ENCODE measurements around the gene LATS1.
"Not testable (repeated sequence)": the region's sequence is repeated elsewhere in the genome, so short reads cannot be mapped to it uniquely, and the experiment has no call there.

Gene LATS1

DNA sequence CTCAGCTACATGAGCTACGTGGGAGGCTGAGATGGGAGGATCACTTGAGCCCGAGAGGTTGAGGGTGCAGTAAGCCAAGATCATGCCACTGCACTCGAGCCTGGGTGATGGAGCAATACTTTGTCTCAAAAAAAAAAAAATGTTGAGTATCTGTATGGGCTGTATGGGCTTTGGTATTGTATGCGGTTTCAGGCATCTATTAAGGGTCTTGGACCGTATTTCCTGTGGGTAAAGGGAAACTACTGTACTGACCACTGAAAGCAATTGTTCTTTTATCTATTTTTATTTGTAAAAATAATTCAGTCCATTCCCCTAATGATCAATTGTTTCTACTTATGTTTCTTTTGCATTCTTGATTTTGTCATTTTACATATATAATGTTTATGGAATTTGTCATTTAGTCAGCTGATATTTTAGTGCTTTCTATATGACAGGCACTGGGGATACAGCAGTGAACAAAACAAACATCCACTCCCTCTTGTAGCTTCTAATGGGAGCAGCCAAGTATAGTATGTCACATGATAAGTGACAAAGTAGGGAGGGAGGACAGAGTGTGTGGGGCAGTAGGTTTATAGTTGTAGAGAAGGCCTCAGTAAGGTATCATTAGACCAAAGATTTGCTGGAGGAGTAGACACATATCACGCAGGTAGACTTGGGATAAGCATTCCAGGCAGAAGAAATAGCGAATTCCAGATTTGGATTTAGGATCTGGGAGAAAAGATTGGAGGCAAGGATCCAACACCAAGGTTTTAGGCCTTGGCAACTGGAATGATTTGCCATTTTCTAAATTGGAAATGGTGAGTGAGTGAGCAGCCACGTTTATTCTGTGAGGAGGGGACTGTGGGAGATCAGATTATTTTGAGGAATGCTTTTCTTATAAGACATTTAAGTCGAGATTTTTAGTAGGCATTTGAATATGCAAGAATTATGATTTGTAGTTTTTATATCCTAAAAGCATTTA is 37.7 kb upstream of the LATS1 start:
- CTCF ChIA-PET: interaction anchor here (0.5 kb wide), 1 partner anchor 1155 kb away, joined by 3 read pairs; no protein-coding TSS in a partner anchor
- TF ChIP-seq, protein P1, sequence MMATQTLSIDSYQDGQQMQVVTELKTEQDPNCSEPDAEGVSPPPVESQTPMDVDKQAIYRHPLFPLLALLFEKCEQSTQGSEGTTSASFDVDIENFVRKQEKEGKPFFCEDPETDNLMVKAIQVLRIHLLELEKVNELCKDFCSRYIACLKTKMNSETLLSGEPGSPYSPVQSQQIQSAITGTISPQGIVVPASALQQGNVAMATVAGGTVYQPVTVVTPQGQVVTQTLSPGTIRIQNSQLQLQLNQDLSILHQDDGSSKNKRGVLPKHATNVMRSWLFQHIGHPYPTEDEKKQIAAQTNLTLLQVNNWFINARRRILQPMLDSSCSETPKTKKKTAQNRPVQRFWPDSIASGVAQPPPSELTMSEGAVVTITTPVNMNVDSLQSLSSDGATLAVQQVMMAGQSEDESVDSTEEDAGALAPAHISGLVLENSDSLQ (IDR thresholded peaks at IDR 0.05): no peak
- TF ChIP-seq NFRKB (IDR thresholded peaks at IDR 0.05) (no peak), TARDBP (IDR thresholded peaks at IDR 0.05) (no peak), HDGF (IDR thresholded peaks at IDR 0.05; ENCODE audit: borderline replicate concordance) (no peak), FOXK2 (IDR thresholded peaks at IDR 0.05) (no peak), FOXA1 (IDR thresholded peaks at IDR 0.05) (no peak), CTBP1 (IDR thresholded peaks at IDR 0.05; ENCODE audit: borderline replicate concordance) (no peak), LEF1 (IDR thresholded peaks at IDR 0.05; ENCODE audit: borderline replicate concordance) (no peak), ELF4 (IDR thresholded peaks at IDR 0.05) (no peak), BHLHE40 (IDR thresholded peaks at IDR 0.05; ENCODE audit: borderline replicate concordance) (no peak), SUZ12 (IDR thresholded peaks at IDR 0.05) (no peak), ZNF384 (IDR thresholded peaks at IDR 0.05) (no peak), SP1 (IDR thresholded peaks at IDR 0.05) (no peak), L3MBTL2 (conservative IDR thresholded peaks at IDR 0.05) (no peak), ARNT (IDR thresholded peaks at IDR 0.05) (no peak), FOXM1 (IDR thresholded peaks at IDR 0.05; ENCODE audit: borderline replicate concordance) (no peak)
- DNase-seq (ENCODE audit: extremely low spot score): no peak
- POLR2A ChIA-PET: no interaction called here

DNA sequence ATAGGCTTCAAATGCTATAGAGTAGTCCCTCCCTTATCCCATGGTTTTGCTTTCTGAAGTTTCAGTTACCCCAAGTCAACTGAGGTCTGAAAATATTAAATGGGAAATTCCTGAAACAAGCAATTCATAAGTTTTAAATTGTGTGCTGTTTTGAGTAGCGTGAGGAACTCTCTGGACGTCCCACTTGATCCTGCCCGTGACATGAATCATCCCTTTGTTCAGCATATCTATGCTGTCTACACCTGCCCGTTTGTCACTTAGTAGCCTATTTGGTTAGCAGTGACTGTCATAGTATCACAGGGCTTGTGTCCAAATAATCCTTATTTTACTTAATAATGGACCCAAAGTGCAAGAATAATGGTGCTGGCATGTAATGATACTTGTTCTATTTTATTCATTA is 36.6 kb upstream of the LATS1 start:
- ChIA-PET POLR2A (no interaction called here), CTCF (interaction anchor here (1.0 kb wide), 1 partner anchor 316 kb away, joined by 11 read pairs; no protein-coding TSS in a partner anchor)
- DNase-seq (ENCODE audit: extremely low spot score): no peak

DNA sequence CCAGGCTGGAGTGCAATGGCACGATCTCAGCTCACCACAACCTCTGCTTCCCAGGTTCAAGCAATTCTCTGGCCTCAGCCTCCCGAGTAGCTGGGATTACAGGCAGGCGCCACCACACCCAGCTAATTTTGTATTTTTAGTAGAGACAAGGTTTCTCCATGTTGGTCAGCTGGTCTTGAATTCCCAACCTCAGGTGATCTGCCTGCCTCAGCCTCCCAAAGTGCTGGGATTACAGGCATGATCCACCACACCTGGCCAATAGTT is 35.4 kb upstream of the LATS1 start:
- CTCF ChIA-PET; DNase-seq (ENCODE audit: extremely low spot score): not testable (repeated sequence)
- POLR2A ChIA-PET: interaction anchor here (1.3 kb wide), 1 partner anchor 16 kb away, joined by 3 read pairs; no protein-coding TSS in a partner anchor

More for the DNA sequence above, 36.6 kb upstream of the LATS1 start:
- TF ChIP-seq LEF1 (IDR thresholded peaks at IDR 0.05; ENCODE audit: borderline replicate concordance): no peak
- no peak for TF ChIP-seq FOXK2 (IDR thresholded peaks at IDR 0.05)
- TF ChIP-seq FOXM1 (IDR thresholded peaks at IDR 0.05; ENCODE audit: borderline replicate concordance): no peak

DNA sequence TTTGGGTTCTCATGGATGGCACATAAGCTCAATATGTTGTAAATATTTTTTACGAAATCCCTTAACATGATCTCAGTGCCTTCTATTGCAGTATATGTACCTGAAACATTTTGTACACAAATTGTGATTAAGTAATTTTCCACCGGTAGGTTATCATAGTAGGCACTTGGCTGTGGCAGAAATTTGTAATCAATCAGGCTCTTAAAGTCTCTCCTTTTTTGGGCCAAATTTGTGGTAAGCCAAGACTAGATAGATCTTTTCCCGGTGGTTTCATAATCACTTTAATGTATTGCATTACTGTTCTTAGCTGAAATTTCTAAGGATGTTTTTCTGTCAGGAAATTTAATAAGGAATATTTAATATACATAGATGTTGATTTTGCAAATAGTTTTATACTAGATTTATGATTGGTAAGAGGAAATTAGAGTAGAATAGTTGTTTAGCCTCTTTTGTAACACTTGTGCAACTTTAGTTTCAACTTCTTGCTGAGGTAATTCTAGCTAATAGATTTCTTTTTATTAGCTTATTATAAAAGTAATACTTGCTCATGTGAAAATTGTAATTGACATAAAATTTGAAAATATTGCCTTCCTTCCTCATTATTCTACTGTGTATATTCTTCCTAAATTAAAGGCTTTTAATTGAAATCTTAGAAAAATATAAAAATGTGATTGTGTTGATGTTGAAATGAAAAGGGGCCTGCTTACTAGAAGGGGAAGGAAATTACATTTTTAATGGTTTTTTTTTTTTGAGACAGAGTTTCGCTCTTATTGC is 34.9 kb upstream of the LATS1 start:
- DNase-seq (ENCODE audit: extremely low spot score): no peak
- POLR2A ChIA-PET: interaction anchor here (1.3 kb wide), 1 partner anchor 17 kb away, joined by 3 read pairs; no protein-coding TSS in a partner anchor
- no peak for TF ChIP-seq FOXA1 (IDR thresholded peaks at IDR 0.05)
- TF ChIP-seq ELF4 (IDR thresholded peaks at IDR 0.05): no peak
- no peak for TF ChIP-seq SUZ12 (IDR thresholded peaks at IDR 0.05)
- no peak for TF ChIP-seq HDGF (IDR thresholded peaks at IDR 0.05; ENCODE audit: borderline replicate concordance)
- no peak for TF ChIP-seq CTBP1 (IDR thresholded peaks at IDR 0.05; ENCODE audit: borderline replicate concordance)
- TF ChIP-seq SP1 (IDR thresholded peaks at IDR 0.05): no peak
- no peak for TF ChIP-seq TARDBP (IDR thresholded peaks at IDR 0.05)
- TF ChIP-seq L3MBTL2 (conservative IDR thresholded peaks at IDR 0.05): no peak
- no peak for TF ChIP-seq FOXM1 (IDR thresholded peaks at IDR 0.05; ENCODE audit: borderline replicate concordance)
- no peak for TF ChIP-seq NFRKB (IDR thresholded peaks at IDR 0.05)
- no peak for TF ChIP-seq FOXK2 (IDR thresholded peaks at IDR 0.05)
- TF ChIP-seq, protein P1 (IDR thresholded peaks at IDR 0.05): no peak
- no peak for TF ChIP-seq ZNF384 (IDR thresholded peaks at IDR 0.05)
- TF ChIP-seq BHLHE40 (IDR thresholded peaks at IDR 0.05; ENCODE audit: borderline replicate concordance): no peak
- TF ChIP-seq LEF1 (IDR thresholded peaks at IDR 0.05; ENCODE audit: borderline replicate concordance): no peak
- TF ChIP-seq ARNT (IDR thresholded peaks at IDR 0.05): no peak
- CTCF ChIA-PET: interaction anchor here (0.8 kb wide), 2 partner anchors 207 to 387 kb away, joined by 3 to 8 read pairs; partner anchors contain the start of gene PPIL4

DNA sequence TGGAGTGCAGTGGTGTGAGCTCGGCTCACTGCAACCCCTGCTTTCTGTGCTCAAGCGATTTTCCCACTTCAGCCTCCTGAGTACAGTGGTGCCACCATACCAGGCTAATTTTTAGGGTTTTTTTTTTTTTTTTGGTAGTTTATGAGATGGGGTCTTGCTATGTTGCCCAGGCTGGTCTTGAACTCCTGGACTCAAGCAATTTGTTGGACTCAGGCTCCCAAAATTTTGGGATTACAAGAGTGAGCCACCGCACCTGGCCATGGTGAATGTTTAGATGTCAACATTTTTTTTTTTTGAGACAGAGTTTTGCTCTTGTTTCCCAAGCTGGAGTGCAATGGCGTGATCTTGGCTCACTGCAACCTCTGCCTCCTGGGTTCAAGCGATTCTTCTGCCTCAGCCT is 34.0 kb upstream of the LATS1 start:
- POLR2A ChIA-PET; DNase-seq (ENCODE audit: extremely low spot score): not testable (repeated sequence)
- CTCF ChIA-PET: interaction anchor here (0.8 kb wide), 1 partner anchor 388 kb away, joined by 8 read pairs; no protein-coding TSS in a partner anchor

DNA sequence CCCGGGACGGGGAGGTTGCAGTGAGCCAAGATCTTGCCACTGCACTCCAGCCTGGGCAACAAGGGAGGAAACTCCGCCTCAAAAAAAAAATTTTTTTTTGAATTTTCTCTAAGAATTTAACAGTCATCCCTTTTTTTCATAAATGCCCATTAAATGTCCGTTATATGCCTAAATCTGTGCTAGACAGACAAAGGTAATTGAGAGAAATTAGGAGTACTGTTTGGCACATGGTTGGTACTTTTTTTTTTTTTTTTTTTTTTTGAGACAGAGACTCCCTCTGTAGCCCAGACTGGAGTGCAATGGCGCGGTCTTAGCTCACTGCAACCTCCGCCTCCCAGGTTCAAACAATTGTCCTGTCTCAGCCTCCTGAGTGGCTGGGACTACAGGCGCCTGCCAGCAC is 33.3 kb upstream of the LATS1 start:
- POLR2A ChIA-PET: interaction anchor here (1.4 kb wide), 1 partner anchor 8 kb away, joined by 3 read pairs; no protein-coding TSS in a partner anchor
- CTCF ChIA-PET: no interaction called here
- TF ChIP-seq ZNF384 (IDR thresholded peaks at IDR 0.05) (peak; percentile 80), FOXK2 (IDR thresholded peaks at IDR 0.05) (no peak)
- no peak for DNase-seq (ENCODE audit: extremely low spot score)

DNA sequence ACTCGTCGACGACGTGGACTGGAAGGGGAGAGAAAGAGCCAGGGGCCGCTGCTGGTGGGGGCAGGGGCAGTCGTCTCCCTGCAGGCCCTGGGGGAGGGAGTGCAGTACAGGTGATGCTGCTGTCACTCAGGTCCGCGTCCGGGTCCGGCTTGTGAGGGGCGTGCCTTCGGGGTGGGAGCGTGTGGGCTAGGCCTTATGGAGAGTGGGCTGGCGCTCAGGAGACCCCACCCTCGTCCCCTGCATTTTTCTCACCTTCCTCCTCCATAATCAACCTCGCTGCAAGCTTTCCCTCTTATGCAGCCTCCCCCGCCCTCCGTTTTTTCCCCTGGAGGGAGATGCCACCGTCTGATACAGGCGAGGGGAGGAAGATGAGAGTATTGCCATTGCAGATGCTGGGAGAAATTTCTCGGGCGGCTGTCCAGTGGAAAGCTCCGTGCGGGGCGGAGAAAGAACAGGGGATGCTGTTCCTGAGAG is 32.3 kb upstream of the LATS1 start:
- DNase-seq (ENCODE audit: extremely low spot score): peak; percentile 71
- TF ChIP-seq, protein P1 (IDR thresholded peaks at IDR 0.05): peak; percentile 90
- TF ChIP-seq CTBP1 (IDR thresholded peaks at IDR 0.05; ENCODE audit: borderline replicate concordance): 0 out of 2 replicates have a peak, but pooled peaks have one; percentile 15
- TF ChIP-seq ELF4 (IDR thresholded peaks at IDR 0.05): no peak
- no peak for TF ChIP-seq TARDBP (IDR thresholded peaks at IDR 0.05)
- ChIA-PET CTCF (no interaction called here), POLR2A (interaction anchor here (0.8 to 1.8 kb wide), 9 partner anchors 9 to 185 kb away, joined by 3 to 17 read pairs (median 3); partner anchors contain the start of gene LATS1)

Data from HEK293T (cell line).